IgD-negative memory B cell (primary cell): ENCODE measurements around the gene SEMA3B. TPM values are rescaled to one million over a fixed set of nuclear protein-coding genes. Genes with fewer than 3 reads are reported as not detected.
"Not testable (repeated sequence)": the region's sequence is repeated elsewhere in the genome, so short reads cannot be mapped to it uniquely, and the experiment has no call there.

Experiments
- H3K27ac Mint-ChIP-seq, 3 donors: one replicate each; pipeline ENCODE4 v1.8.0; 2020 to 2022; ENCODE audit warnings: mild to moderate bottlenecking in 3 of 3, mixed read lengths in 3 of 3, moderate library complexity in 1 of 3
- H3K27me3 Mint-ChIP-seq: one replicate; pipeline ENCODE4 v1.8.0; 2021; ENCODE audit warnings: mixed read lengths
- H3K36me3 Mint-ChIP-seq: one replicate; pipeline ENCODE4 v1.8.0; 2020; ENCODE audit warnings: mild to moderate bottlenecking, mixed read lengths
- H3K4me1 Mint-ChIP-seq, 3 donors: one replicate each; pipeline ENCODE4 v1.8.0; 2020 to 2022; ENCODE audit warnings: mixed read lengths in 3 of 3, mild to moderate bottlenecking in 1 of 3
- H3K4me3 Mint-ChIP-seq, 4 donors: one replicate each; pipeline ENCODE4 v1.8.0; 2020 to 2022; ENCODE audit warnings: mild to moderate bottlenecking in 4 of 4, mixed read lengths in 4 of 4, moderate library complexity in 3 of 4
- H3K9me3 Mint-ChIP-seq, 3 donors: one replicate each; pipeline ENCODE4 v1.8.0; 2020 to 2021; ENCODE audit warnings: mixed read lengths in 3 of 3, mild to moderate bottlenecking in 1 of 3
- polyA plus RNA-seq: library from polyadenylated mRNA; unstranded; fragments of 300-500 nt; fragmentation: Illumina TruSeq; gene quantifications from one replicate; pipeline ENCODE4 v1.2.3, GENCODE V29; 2021

The SEMA3B gene
- polyA plus RNA-seq, 1 donor from 2014 or later: not detected

- no peaks in the 10 kb centered on the region for H3K9me3 Mint-ChIP-seq
- H3K36me3 Mint-ChIP-seq: no peaks in the 10 kb centered on the region
- no peaks in the 10 kb centered on the region for H3K27me3 Mint-ChIP-seq
- H3K4me3 Mint-ChIP-seq: peak overlapping the region in 3 of 4 donors; percentile 73 to 83 (median 74)
- peak overlapping the region in 1 of 3 donors; percentile 59 for H3K27ac Mint-ChIP-seq
- H3K4me1 Mint-ChIP-seq: peaks cover 17 to 26% (median 24%) of the 10 kb centered on the region in 3 donors
Measured at GRCh38 chr3:50296721-50297383, 27.9 kb downstream of the SEMA3B start.

GRCh38 chr3:50297384-50297775, 28.4 kb downstream of the SEMA3B start:
- peak overlapping the region in 1 of 4 donors; percentile 83 for H3K4me3 Mint-ChIP-seq
- peaks cover 15 to 26% (median 24%) of the 10 kb centered on the region in 3 donors for H3K4me1 Mint-ChIP-seq
- no peaks in the 10 kb centered on the region for H3K9me3 Mint-ChIP-seq
- peak overlapping the region in 2 of 3 donors; percentile 59 to 86 for H3K27ac Mint-ChIP-seq
- H3K27me3 Mint-ChIP-seq: no peaks in the 10 kb centered on the region
- H3K36me3 Mint-ChIP-seq: no peaks in the 10 kb centered on the region

- Mint-ChIP-seq H3K27ac (peak overlapping the region in 2 of 3 donors; percentile 86 to 98), H3K9me3 (no peaks in the 10 kb centered on the region), H3K4me1 (peaks cover 12 to 23% (median 17%) of the 10 kb centered on the region in 3 donors), H3K36me3 (no peaks in the 10 kb centered on the region), H3K27me3 (no peaks in the 10 kb centered on the region), H3K4me3 (peak overlapping the region; percentile 83 to 99 (median 98))
Measured at GRCh38 chr3:50297896-50298725, 29.2 kb downstream of the SEMA3B start.

DNA sequence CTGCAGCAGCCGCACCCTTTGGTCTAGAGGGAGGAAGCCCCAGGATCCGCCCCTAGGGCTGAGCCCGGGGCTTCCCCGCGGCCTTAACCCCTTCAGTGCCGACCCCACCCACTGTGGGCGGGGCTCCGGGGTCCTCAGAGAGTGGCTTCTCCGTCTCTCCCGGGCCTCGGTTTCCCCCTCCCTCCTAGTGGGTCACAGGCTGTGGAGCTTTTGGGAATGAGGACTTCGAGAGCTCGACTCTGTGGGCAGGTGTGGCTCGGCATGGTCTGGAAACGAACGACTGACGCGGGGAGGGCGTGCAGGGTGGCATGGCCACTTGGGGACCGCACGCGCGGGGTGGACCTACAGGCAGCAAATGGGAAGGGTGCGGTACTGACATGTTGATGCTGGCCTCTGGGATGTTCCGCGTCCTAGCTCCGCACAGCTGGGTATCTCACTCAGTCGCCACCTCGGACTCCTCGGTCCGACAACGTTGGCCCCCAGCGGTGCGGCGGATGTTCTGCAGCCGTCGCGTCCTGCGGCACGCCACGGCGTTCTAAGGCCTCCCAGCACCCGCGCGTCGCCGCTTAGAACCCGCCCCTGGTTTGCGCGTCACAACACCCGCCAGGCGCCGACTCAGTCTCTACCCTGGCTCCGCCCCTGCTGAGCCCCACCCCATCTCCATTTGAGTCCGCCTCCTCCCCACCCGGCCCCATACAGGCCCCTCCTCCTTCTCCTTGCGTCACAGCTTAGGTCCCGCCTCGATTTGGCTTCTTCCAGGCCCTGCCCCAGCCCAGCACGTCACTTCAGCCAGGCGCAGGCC, 30.1 kb downstream of the SEMA3B start, which contains the start of the genes HYAL3 and NAA80:
HYAL3 (minus strand) TSS at position 570 of the 802 bp plus-strand sequence. CDS start 3,803 bp downstream, outside the sequence.
NAA80 (minus strand) TSS at position 570 of the 802 bp plus-strand sequence. CDS start 1,942 bp downstream, outside the sequence.
- no peaks in the 10 kb centered on the region for H3K9me3 Mint-ChIP-seq

GRCh38 chr3:50299638-50299928, 30.6 kb downstream of the SEMA3B start:
- H3K4me1 Mint-ChIP-seq: peaks cover 12 to 23% (median 16%) of the 10 kb centered on the region in 3 donors
- H3K4me3 Mint-ChIP-seq: peak overlapping the region; percentile 83 to 99 (median 98)
- H3K27me3 Mint-ChIP-seq: no peaks in the 10 kb centered on the region
- no peaks in the 10 kb centered on the region for H3K9me3 Mint-ChIP-seq
- H3K36me3 Mint-ChIP-seq: no peaks in the 10 kb centered on the region
- H3K27ac Mint-ChIP-seq: peak overlapping the region; percentile 86 to 98 (median 98)

More for the DNA sequence above, 30.1 kb downstream of the SEMA3B start, which contains the start of the genes HYAL3 and NAA80:
- Mint-ChIP-seq H3K27me3 (no peaks in the 10 kb centered on the region), H3K36me3 (no peaks in the 10 kb centered on the region), H3K27ac (peak within 1 kb of the TSS; percentile 86 to 98 (median 98)), H3K4me3 (peak within 1 kb of the TSS; percentile 83 to 99 (median 98)), H3K4me1 (peaks cover 12 to 23% (median 15%) of the 10 kb centered on the region in 3 donors)

DNA sequence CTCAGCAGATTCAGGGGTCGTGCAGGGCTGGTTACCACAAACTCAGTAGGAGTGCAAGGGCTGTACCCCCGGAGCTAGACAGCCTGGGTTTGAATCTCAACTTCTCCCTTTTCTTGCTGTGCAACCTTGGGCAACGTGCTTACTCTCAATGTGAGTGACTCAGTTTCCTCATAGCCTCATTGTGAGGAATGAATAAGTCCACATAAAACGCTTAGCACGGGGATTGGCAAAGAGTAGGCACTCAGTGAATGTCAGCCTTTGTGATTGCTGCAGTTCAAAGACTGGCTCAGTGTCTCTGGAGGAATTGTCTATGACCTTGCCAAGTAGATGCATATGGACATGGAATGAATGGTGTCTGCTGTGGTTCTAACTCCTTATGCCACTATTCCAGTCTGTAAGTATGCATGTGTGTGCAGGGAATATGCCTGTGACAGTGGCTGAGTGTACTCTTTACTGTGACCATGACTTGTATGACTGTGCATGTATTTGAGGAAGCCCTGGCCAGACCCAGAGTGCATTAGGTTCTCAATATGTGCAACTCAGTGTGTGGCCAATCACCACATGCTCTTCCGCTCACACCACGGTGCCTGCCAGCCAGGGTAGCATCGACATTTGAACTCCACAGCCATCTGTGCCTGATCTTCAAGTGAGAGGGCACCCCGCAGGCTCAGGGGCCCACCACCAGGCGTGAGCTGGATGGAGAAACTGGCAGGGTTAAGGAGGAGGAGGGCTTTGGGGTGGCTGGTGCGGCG, 31.2 kb downstream of the SEMA3B start:
- peak overlapping the region; percentile 83 to 99 (median 98) for H3K4me3 Mint-ChIP-seq
- H3K36me3 Mint-ChIP-seq: no peaks in the 10 kb centered on the region
- H3K4me1 Mint-ChIP-seq: peaks cover 12 to 23% (median 18%) of the 10 kb centered on the region in 3 donors
- H3K27me3 Mint-ChIP-seq: no peaks in the 10 kb centered on the region
- peak overlapping the region; percentile 86 to 98 (median 98) for H3K27ac Mint-ChIP-seq
- no peaks in the 10 kb centered on the region for H3K9me3 Mint-ChIP-seq

GRCh38 chr3:50300681-50301254, 31.8 kb downstream of the SEMA3B start:
- H3K4me1 Mint-ChIP-seq: peaks cover 12 to 23% (median 18%) of the 10 kb centered on the region in 3 donors
- peak overlapping the region in 2 of 4 donors; percentile 29 to 83 for H3K4me3 Mint-ChIP-seq
- H3K9me3 Mint-ChIP-seq: no peaks in the 10 kb centered on the region
- H3K27ac Mint-ChIP-seq: peak overlapping the region in 2 of 3 donors; percentile 23 to 98
- no peaks in the 10 kb centered on the region for H3K27me3 Mint-ChIP-seq
- no peaks in the 10 kb centered on the region for H3K36me3 Mint-ChIP-seq

DNA sequence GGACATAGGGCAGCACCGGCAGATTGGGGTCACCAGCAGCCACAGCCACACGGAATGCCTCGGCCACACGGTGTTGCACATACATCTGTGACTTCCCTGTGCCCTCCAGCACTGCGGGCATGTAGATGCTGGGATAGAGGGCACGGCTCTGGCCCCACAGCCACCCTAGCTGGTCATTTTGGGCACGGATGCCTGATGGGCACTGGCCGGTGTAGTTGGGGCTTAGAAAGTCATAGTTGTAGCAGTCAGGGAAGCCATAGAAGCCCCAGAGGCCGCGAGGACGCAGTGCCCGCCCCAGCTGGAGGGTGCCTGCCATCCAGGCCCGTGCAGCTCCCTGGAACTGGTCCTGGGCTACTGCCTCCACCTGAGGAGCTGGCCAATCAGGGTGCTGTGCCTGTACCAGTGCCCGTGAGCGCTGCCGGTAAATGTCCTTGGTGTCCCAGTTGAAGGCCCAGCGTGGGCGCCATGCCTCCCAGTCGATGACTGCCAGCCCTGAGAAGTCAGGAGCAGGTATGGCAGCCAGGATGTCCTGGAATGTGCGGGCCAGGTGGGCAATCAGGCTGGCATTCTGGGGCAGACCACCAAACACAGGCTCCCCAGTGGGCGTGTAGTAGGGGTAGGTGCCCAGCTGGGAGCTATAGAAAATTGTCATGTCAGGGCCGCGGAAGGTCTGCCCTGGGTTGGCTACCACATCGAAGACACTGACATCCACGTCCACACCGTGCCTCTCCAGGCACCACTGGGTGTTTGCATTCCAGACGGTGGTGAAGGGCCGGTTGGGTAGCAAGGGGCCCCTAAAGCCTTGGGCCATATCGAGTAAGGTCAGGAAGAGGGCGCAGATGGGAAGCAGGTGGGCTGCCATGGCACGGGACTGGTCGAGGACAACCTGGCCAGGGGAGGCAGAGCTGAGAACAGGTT, 33.4 kb downstream of the SEMA3B start:
- Mint-ChIP-seq H3K4me3 (peak overlapping the region in 1 of 4 donors; percentile 54), H3K9me3 (no peaks in the 10 kb centered on the region), H3K4me1 (peaks cover 12 to 23% (median 16%) of the 10 kb centered on the region in 3 donors), H3K27ac (no peak overlapping the region), H3K27me3 (no peaks in the 10 kb centered on the region), H3K36me3 (no peaks in the 10 kb centered on the region)

GRCh38 chr3:50303013-50303815, 34.3 kb downstream of the SEMA3B start, which contains the start of gene HYAL1:
TSS of gene HYAL1 (minus strand) at chr3:50303574. CDS start at chr3:50302956, 618 bp downstream.
- Mint-ChIP-seq H3K27ac (no peak within 1 kb of the TSS), H3K4me1 (peaks cover 8 to 16% (median 12%) of the 10 kb centered on the region in 3 donors), H3K27me3 (no peaks in the 10 kb centered on the region), H3K36me3 (no peaks in the 10 kb centered on the region), H3K9me3 (no peaks in the 10 kb centered on the region), H3K4me3 (peak within 1 kb of the TSS in 1 of 4 donors; percentile 50)

DNA sequence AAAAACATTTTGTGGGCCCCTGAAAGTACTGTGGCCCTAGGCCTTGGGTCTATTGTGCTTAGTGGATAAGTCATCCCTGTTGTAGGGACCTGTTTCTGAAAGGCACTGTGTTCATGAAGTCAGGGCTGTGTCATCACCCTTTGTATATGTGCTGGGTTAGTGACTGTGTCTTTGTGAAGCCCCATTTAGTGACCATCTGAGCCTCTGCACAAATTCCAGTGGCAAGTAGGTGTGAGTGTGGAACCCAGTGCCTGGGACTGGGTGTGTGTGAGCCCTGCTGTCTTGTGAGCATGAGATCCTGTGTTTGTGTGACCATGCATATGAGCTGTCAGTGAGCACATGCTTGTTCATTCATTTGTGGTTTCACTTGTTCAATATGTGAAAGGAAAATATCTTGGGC, 35.7 kb downstream of the SEMA3B start:
- Mint-ChIP-seq H3K27ac (peak overlapping the region in 1 of 3 donors; percentile 46), H3K36me3 (no peaks in the 10 kb centered on the region), H3K9me3 (no peaks in the 10 kb centered on the region), H3K4me3 (peak overlapping the region in 1 of 4 donors; percentile 50), H3K4me1 (peaks cover 7 to 13% (median 9%) of the 10 kb centered on the region in 3 donors), H3K27me3 (no peaks in the 10 kb centered on the region)

GRCh38 chr3:50312041-50312440, 43.1 kb downstream of the SEMA3B start:
- not testable (repeated sequence) for H3K27ac Mint-ChIP-seq, H3K36me3 Mint-ChIP-seq, H3K27me3 Mint-ChIP-seq, H3K4me3 Mint-ChIP-seq, H3K9me3 Mint-ChIP-seq
- H3K4me1 Mint-ChIP-seq: peaks cover 9 to 14% (median 10%) of the 10 kb centered on the region in 3 donors

DNA sequence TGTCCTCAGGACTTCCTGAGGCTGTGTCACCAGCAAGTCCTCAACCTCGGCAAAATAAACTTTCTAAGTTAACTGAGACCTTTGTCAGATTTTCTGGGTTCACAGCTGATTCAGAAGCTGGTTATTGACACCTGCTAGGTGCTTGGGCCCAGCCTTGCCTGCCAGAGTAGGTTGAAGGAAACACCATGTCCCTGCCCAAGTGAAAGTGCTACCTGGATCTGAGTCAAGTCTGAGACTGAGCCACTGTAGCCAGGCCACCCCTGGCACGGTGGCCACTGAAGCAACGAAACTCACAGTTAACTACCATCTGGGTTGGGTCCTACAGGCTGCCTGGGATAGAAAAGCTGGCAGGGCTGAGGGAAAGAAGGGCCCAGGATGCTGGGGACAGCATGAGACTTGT, 45.4 kb downstream of the SEMA3B start:
- Mint-ChIP-seq H3K27ac (peak overlapping the region in 1 of 3 donors; percentile 26), H3K4me1 (peaks cover 12 to 28% (median 16%) of the 10 kb centered on the region in 3 donors), H3K9me3 (no peaks in the 10 kb centered on the region), H3K27me3 (no peaks in the 10 kb centered on the region), H3K36me3 (peaks cover 2% of the 10 kb centered on the region), H3K4me3 (no peak overlapping the region)
